Measurements from ENCODE around the gene MYH10.

The MYH10 gene

GRCh38 chr17:8503807-8504206 lies 126.7 kb downstream of the MYH10 start:
- no peak for DNase-seq (ENCODE audit: low read depth)
- no peak overlapping the region for H3K4me3 ChIP-seq (ENCODE audit: low read length)
- TF ChIP-seq CTCF (IDR thresholded peaks at IDR 0.05; ENCODE audit: insufficient read depth, low read depth, low read length, missing control alignments) = no peak

GRCh38 chr17:8503368-8503767 lies 127.2 kb downstream of the MYH10 start:
- no peak for DNase-seq (ENCODE audit: low read depth)
- H3K4me3 ChIP-seq (ENCODE audit: low read length) = no peak overlapping the region
- no peak for TF ChIP-seq CTCF (IDR thresholded peaks at IDR 0.05; ENCODE audit: insufficient read depth, low read depth, low read length, missing control alignments)

- no peak for TF ChIP-seq CTCF (IDR thresholded peaks at IDR 0.05; ENCODE audit: insufficient read depth, low read depth, low read length, missing control alignments)
- no peak for DNase-seq (ENCODE audit: low read depth)
- H3K4me3 ChIP-seq (ENCODE audit: low read length) = no peak overlapping the region
These were observed 128.4 kb downstream of the MYH10 start for GRCh38 chr17:8502126-8502525.

- H3K4me3 ChIP-seq (ENCODE audit: low read length) = no peak overlapping the region
- no peak for DNase-seq (ENCODE audit: low read depth)
- no peak for TF ChIP-seq CTCF (IDR thresholded peaks at IDR 0.05; ENCODE audit: insufficient read depth, low read depth, low read length, missing control alignments)
These were observed 129.9 kb downstream of the MYH10 start for GRCh38 chr17:8500609-8501008.

GRCh38 chr17:8499614-8500013 lies 130.9 kb downstream of the MYH10 start:
- DNase-seq (ENCODE audit: low read depth) = no peak

GRCh38 chr17:8499171-8499570 lies 131.4 kb downstream of the MYH10 start:
- DNase-seq (ENCODE audit: low read depth) = no peak
- TF ChIP-seq CTCF (IDR thresholded peaks at IDR 0.05; ENCODE audit: insufficient read depth, low read depth, low read length, missing control alignments) = no peak
- no peak overlapping the region for H3K4me3 ChIP-seq (ENCODE audit: low read length)

More at GRCh38 chr17:8499614-8500013, 130.9 kb downstream of the MYH10 start:
- H3K4me3 ChIP-seq (ENCODE audit: low read length) = no peak overlapping the region
- no peak for TF ChIP-seq CTCF (IDR thresholded peaks at IDR 0.05; ENCODE audit: insufficient read depth, low read depth, low read length, missing control alignments)

GRCh38 chr17:8496081-8496480 lies 134.4 kb downstream of the MYH10 start:
- TF ChIP-seq CTCF (IDR thresholded peaks at IDR 0.05; ENCODE audit: insufficient read depth, low read depth, low read length, missing control alignments) = no peak
- H3K4me3 ChIP-seq (ENCODE audit: low read length) = no peak overlapping the region
- no peak for DNase-seq (ENCODE audit: low read depth)

All from epithelial cell of esophagus (primary cell).